Thyroid gland (tissue), 4 donors: Measurements from ENCODE around the gene IFNGR1. TPM values are rescaled to one million over a fixed set of nuclear protein-coding genes. Genes with fewer than 3 reads are reported as not detected.

ENCODE experiments used
- DNase-seq, 2 donors: peaks; one replicate each; pipeline ENCODE4 v3.0.0-alpha.2; 2019
- H3K27ac ChIP-seq, 3 donors: fragments of 200-600 bp; sonication (generic); 1 replicate in 2 of 3; 2 replicates in 1 of 3; pipeline ENCODE4 v1.5.1; 2016 to 2019; ENCODE audit warnings: mild to moderate bottlenecking in 1 of 3, moderate library complexity in 1 of 3
- H3K27me3 ChIP-seq: fragments of 200-600 bp; sonication (generic); one replicate; pipeline ENCODE4 v1.5.1; 2019
- H3K36me3 ChIP-seq, 2 donors: fragments of 200-600 bp; sonication (generic); one replicate each; pipeline ENCODE4 v1.5.1; 2016 to 2019
- H3K4me1 ChIP-seq, 2 donors: fragments of 200-600 bp; sonication (generic); one replicate each; pipeline ENCODE4 v1.5.1; 2017 to 2019
- H3K4me3 ChIP-seq, 3 donors: fragments of 200-600 bp; sonication (generic); replicated peaks in 1 of 3; 1 replicate in 2 of 3; 2 replicates in 1 of 3; pipeline ENCODE4 v1.5.1; 2016; ENCODE audit warnings: mild to moderate bottlenecking in 1 of 3
- H3K9me3 ChIP-seq: fragments of 200-600 bp; sonication (generic); one replicate; pipeline ENCODE4 v1.5.1; 2017
- POLR2A ChIP-seq, 2 donors: fragments of 450-650 bp; IDR thresholded peaks; one replicate each; pipeline ENCODE4 v1.6.1; 2017; ENCODE audit warnings: antibody characterized with exemption in 2 of 2, mild to moderate bottlenecking in 2 of 2, moderate library complexity in 1 of 2
- WGBS, 2 donors: methylation state at CpG; one replicate each; pipeline ENCODE4 v1.1.5; 2017; 5-methylcytosine and 5-hydroxymethylcytosine counted together
- intact Hi-C: fragments of 100-400 bp; cut with DNase I; formaldehyde crosslinking; loops from one replicate; pipeline ENCODE4 v1.15.1; 2023
- total RNA-seq, 4 donors: library from RNA; depleted of rRNA; stranded (reverse); fragments of >200 nt; gene quantifications; one replicate each; pipeline ENCODE4 v1.2.3, GENCODE V29; 2016
- TF ChIP-seq, protein P1 (sequence below), 6 experiments: fragments of 200-600 bp in 3 of 6; fragments of 450-650 bp in 3 of 6; sonication (generic) in 3 of 6; IDR thresholded peaks; one replicate each; pipeline ENCODE4 v1.5.1; 2016 to 2019; ENCODE audit warnings: antibody characterized with exemption in 6 of 6, mild to moderate bottlenecking in 2 of 6, inconsistent platforms in 1 of 6, moderate library complexity in 1 of 6

IFNGR1 gene
- total RNA-seq, 4 donors from 2014 or later = 73.9 to 138 (median 113) TPM

DNA sequence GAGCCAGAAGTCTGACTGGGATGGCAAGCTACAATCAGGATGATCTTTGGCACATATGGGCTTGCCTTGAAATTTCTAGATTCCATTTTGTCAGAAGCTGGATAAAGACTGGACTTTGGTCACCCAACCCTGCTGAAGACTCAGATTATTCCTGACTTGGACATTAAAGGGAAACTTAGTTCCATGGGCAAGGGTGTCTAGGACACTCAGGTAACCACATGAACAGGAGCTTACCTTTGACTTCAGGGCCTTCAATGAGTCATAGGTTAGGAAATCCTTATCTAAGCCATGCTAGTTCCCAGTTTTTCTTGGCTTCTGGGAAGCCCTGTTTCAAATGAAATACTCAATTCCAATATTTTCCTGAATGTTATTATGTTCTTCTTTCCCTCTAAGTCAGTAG is 28.5 kb upstream of the IFNGR1 start:
- intact Hi-C loops = no loop called here
- TF ChIP-seq POLR2A (IDR thresholded peaks at IDR 0.05) = no peak
- TF ChIP-seq, protein P1, sequence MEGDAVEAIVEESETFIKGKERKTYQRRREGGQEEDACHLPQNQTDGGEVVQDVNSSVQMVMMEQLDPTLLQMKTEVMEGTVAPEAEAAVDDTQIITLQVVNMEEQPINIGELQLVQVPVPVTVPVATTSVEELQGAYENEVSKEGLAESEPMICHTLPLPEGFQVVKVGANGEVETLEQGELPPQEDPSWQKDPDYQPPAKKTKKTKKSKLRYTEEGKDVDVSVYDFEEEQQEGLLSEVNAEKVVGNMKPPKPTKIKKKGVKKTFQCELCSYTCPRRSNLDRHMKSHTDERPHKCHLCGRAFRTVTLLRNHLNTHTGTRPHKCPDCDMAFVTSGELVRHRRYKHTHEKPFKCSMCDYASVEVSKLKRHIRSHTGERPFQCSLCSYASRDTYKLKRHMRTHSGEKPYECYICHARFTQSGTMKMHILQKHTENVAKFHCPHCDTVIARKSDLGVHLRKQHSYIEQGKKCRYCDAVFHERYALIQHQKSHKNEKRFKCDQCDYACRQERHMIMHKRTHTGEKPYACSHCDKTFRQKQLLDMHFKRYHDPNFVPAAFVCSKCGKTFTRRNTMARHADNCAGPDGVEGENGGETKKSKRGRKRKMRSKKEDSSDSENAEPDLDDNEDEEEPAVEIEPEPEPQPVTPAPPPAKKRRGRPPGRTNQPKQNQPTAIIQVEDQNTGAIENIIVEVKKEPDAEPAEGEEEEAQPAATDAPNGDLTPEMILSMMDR (IDR thresholded peaks at IDR 0.05) = no peak

GRCh38 chr6:137246791-137247202 is 27.6 kb upstream of the IFNGR1 start:
- Histone ChIP-seq H3K36me3 (no peaks in the 10 kb centered on the region), H3K27me3 (no peaks in the 10 kb centered on the region), H3K9me3 (no peaks in the 10 kb centered on the region), H3K4me3 (no peak overlapping the region), H3K27ac (no peak overlapping the region), H3K4me1 (no peaks in the 10 kb centered on the region)
- intact Hi-C loops = no loop called here
- DNase-seq = no peak
- TF ChIP-seq, protein P1 (IDR thresholded peaks at IDR 0.05) = no peak
- no peak for TF ChIP-seq POLR2A (IDR thresholded peaks at IDR 0.05)
- WGBS, 2 donors = 93 to 98% methylated on average over 1 of the region's 1 CpG

More for the DNA sequence above, 28.5 kb upstream of the IFNGR1 start:
- Histone ChIP-seq H3K9me3 (no peaks in the 10 kb centered on the region), H3K4me1 (no peaks in the 10 kb centered on the region), H3K4me3 (no peak overlapping the region), H3K36me3 (no peaks in the 10 kb centered on the region), H3K27ac (no peak overlapping the region), H3K27me3 (no peaks in the 10 kb centered on the region)
- DNase-seq = no peak

DNA sequence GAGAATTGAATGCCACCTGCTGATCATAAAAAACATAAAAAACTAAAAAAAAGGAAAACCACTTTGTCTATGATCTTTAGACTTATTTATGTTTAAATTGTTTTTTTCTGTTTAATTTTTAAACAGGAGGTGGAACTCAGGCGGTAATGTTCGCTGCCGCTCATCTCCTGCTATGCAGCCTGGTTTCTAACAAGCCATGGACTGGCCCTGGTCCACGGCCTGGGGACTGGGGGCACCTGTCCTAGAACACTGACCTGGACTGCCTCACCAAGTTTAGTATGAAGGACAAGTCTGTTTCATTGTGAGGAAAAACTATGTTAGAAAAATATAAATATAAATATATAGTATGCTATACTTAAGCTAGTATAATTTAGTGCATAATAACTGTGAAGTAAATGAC is 27.0 kb upstream of the IFNGR1 start:
- intact Hi-C loops = no loop called here
- WGBS, 2 donors = 92 to 98% methylated on average over 4 of the region's 4 CpGs

GRCh38 chr6:137241481-137242038 is 22.4 kb upstream of the IFNGR1 start:
- 56 to 65% methylated on average over 3 of the region's 3 CpGs for WGBS, 2 donors
- intact Hi-C loops = no loop called here
- TF ChIP-seq, protein P1 (IDR thresholded peaks at IDR 0.05) = no peak
- TF ChIP-seq POLR2A (IDR thresholded peaks at IDR 0.05) = no peak
- DNase-seq = no peak
- Histone ChIP-seq H3K36me3 (no peaks in the 10 kb centered on the region), H3K27me3 (no peaks in the 10 kb centered on the region), H3K4me3 (no peak overlapping the region), H3K9me3 (no peaks in the 10 kb centered on the region), H3K27ac (no peak overlapping the region), H3K4me1 (peaks cover 6 to 12% of the 10 kb centered on the region in 2 donors)

More for the DNA sequence above, 27.0 kb upstream of the IFNGR1 start:
- TF ChIP-seq, protein P1 (IDR thresholded peaks at IDR 0.05) = no peak
- TF ChIP-seq POLR2A (IDR thresholded peaks at IDR 0.05) = no peak
- Histone ChIP-seq H3K27me3 (no peaks in the 10 kb centered on the region), H3K4me1 (no peaks in the 10 kb centered on the region), H3K36me3 (no peaks in the 10 kb centered on the region), H3K27ac (no peak overlapping the region), H3K4me3 (no peak overlapping the region), H3K9me3 (no peaks in the 10 kb centered on the region)
- DNase-seq = no peak

DNA sequence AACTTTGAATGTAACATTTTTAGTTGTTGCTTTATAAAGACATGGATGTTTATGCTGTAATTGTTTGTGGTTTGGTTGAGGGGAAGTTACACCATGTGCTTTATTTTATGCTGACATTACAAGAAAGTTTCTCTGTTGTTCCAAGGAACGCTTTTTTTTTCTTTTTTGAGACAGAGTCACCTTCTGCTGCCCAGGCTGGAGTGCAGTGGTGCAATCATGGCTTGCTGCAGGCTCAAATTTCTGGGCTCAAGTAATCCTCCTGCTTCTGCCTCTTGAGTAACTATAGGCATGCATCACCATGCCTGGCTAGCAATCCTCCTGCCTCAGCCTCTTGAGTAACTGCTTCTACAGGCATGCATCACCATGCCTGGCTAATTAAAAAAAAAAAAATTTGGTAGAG is 21.0 kb upstream of the IFNGR1 start:
- TF ChIP-seq, protein P1 (IDR thresholded peaks at IDR 0.05) = no peak
- no peak for TF ChIP-seq POLR2A (IDR thresholded peaks at IDR 0.05)
- H3K36me3 ChIP-seq = no peaks in the 10 kb centered on the region
- H3K9me3 ChIP-seq = no peaks in the 10 kb centered on the region
- intact Hi-C loops = no loop called here
- DNase-seq = peak; percentile 12 to 24
- peaks cover 7 to 12% of the 10 kb centered on the region in 2 donors for H3K4me1 ChIP-seq
- no peaks in the 10 kb centered on the region for H3K27me3 ChIP-seq
- H3K4me3 ChIP-seq = no peak overlapping the region
- WGBS, 2 donors = 21 to 28% methylated on average over 1 of the region's 1 CpG
- H3K27ac ChIP-seq = no peak overlapping the region
